GM23338 (cell line): ENCODE data around the gene SHB. TPM values are rescaled to one million over a fixed set of nuclear protein-coding genes. Genes with fewer than 3 reads are reported as not detected.
A peak's percentile ranks its signal among the peaks of the same experiment; 100 is the strongest.

Source experiments
- ATAC-seq: fragments of 200-7000 bp; cut with Tn5 transposase; 3 replicates; pipeline ENCODE4 v1.9.1; 2020
- DNase-seq: peaks from one replicate; pipeline ENCODE4 v3.0.0-alpha.2; 2015; ENCODE audit warnings: low spot score
- H2AFZ ChIP-seq: fragments of 200-600 bp; sonication (generic); 2 replicates; pipeline ENCODE4 v1.8.0; 2016; ENCODE audit warnings: antibody characterized with exemption, mild to moderate bottlenecking, moderate library complexity
- H3F3A ChIP-seq: fragments of 200-600 bp; sonication (generic); replicated peaks from 2 replicates; pipeline ENCODE4 v1.8.0; 2017; ENCODE audit warnings: antibody characterized with exemption, mixed run types, low read depth
- H3K27ac ChIP-seq: fragments of 200-600 bp; sonication (generic); 2 replicates; pipeline ENCODE4 v1.6.1; 2016; ENCODE audit warnings: low read depth
- H3K27me3 ChIP-seq: fragments of 200-600 bp; sonication (generic); 2 replicates; pipeline ENCODE4 v1.8.0; 2016; ENCODE audit warnings: mild to moderate bottlenecking, mixed run types, moderate library complexity; ENCODE audit not compliant: insufficient read depth
- H3K36me3 ChIP-seq: fragments of 200-600 bp; sonication (generic); 2 replicates; pipeline ENCODE4 v1.8.0; 2016; ENCODE audit warnings: mild to moderate bottlenecking; ENCODE audit not compliant: insufficient read depth
- H3K4me1 ChIP-seq: fragments of 200-600 bp; sonication (generic); 2 replicates; pipeline ENCODE4 v1.8.0; 2016; ENCODE audit warnings: mild to moderate bottlenecking, moderate library complexity; ENCODE audit not compliant: insufficient read depth
- H3K4me2 ChIP-seq: fragments of 200-600 bp; sonication (generic); 2 replicates; pipeline ENCODE4 v1.7.1; 2017; ENCODE audit warnings: mixed run types
- H3K4me3 ChIP-seq: fragments of 200-600 bp; sonication (generic); 2 replicates; pipeline ENCODE4 v1.6.1; 2016; ENCODE audit warnings: mixed run types
- H3K79me2 ChIP-seq: fragments of 200-600 bp; sonication (generic); replicated peaks from 2 replicates; pipeline ENCODE4 v1.8.0; 2017; ENCODE audit warnings: mild to moderate bottlenecking; ENCODE audit not compliant: insufficient read depth
- H3K9me2 ChIP-seq: fragments of 200-600 bp; sonication (generic); 2 replicates; pipeline ENCODE4 v1.8.0; 2017; ENCODE audit not compliant: insufficient read depth
- H4K20me1 ChIP-seq: fragments of 200-600 bp; sonication (generic); replicated peaks from 2 replicates; pipeline ENCODE4 v1.8.0; 2017; ENCODE audit warnings: mild to moderate bottlenecking; ENCODE audit not compliant: insufficient read depth
- H3K27ac Mint-ChIP-seq: 2 replicates; pipeline ENCODE4 v1.8.0; 2020; ENCODE audit warnings: inconsistent platforms, mild to moderate bottlenecking, moderate library complexity, mixed read lengths
- H3K27me3 Mint-ChIP-seq: 3 replicates; pipeline ENCODE4 v1.8.0; 2022; ENCODE audit warnings: low read depth, mild to moderate bottlenecking, moderate library complexity, mixed read lengths, inconsistent platforms; ENCODE audit not compliant: insufficient read depth, poor library complexity
- H3K36me3 Mint-ChIP-seq: 3 replicates; pipeline ENCODE4 v1.8.0; 2021; ENCODE audit warnings: low read depth, mild to moderate bottlenecking, inconsistent platforms, moderate library complexity, mixed read lengths
- H3K4me1 Mint-ChIP-seq: 3 replicates; pipeline ENCODE4 v1.8.0; 2020; ENCODE audit warnings: mild to moderate bottlenecking, inconsistent platforms, mixed read lengths
- H3K4me3 Mint-ChIP-seq: 3 replicates; pipeline ENCODE4 v1.8.0; 2021; ENCODE audit warnings: moderate library complexity, mild to moderate bottlenecking, inconsistent platforms, mixed read lengths
- H3K9me3 Mint-ChIP-seq: 3 replicates; pipeline ENCODE4 v1.8.0; 2020; ENCODE audit warnings: moderate library complexity, mild to moderate bottlenecking, inconsistent platforms, mixed read lengths
- CREB1 ChIP-seq: fragments of 250-450 bp; sonication (Bioruptor Pico); IDR thresholded peaks from 2 replicates; pipeline ENCODE4 v1.5.0; 2020; ENCODE audit warnings: low read depth, mild to moderate bottlenecking, moderate library complexity
- CTCF ChIP-seq, 2 experiments: fragments of 200-600 bp in 1 of 2; sonication (generic) in 1 of 2; conservative IDR thresholded peaks; 2 replicates each; pipeline versions ENCODE4 v1.5.1 to v1.6.1; 2016 to 2017; ENCODE audit warnings: antibody characterized with exemption in 2 of 2, low read depth in 2 of 2, mild to moderate bottlenecking in 2 of 2, moderate library complexity in 1 of 2
- ETS1 ChIP-seq: IDR thresholded peaks from 2 replicates; pipeline ENCODE4 v1.6.1; 2016; ENCODE audit warnings: antibody characterized with exemption
- JUNB ChIP-seq: IDR thresholded peaks from one replicate; pipeline ENCODE4 v1.6.1; 2016; ENCODE audit warnings: antibody characterized with exemption; ENCODE audit not compliant: unreplicated experiment
- NANOG ChIP-seq: IDR thresholded peaks from 2 replicates; pipeline ENCODE4 v1.6.1; 2016; ENCODE audit warnings: antibody characterized with exemption, borderline replicate concordance
- POLR2AphosphoS5 ChIP-seq: IDR thresholded peaks from 2 replicates; pipeline ENCODE4 v1.6.1; 2016; ENCODE audit warnings: antibody characterized with exemption, low read depth
- REST ChIP-seq: IDR thresholded peaks from one replicate; pipeline ENCODE4 v1.6.1; 2018; ENCODE audit warnings: antibody characterized with exemption; ENCODE audit not compliant: unreplicated experiment
- STAT1 ChIP-seq: IDR thresholded peaks from one replicate; pipeline ENCODE4 v1.6.1; 2016; ENCODE audit warnings: antibody characterized with exemption; ENCODE audit not compliant: unreplicated experiment
- ZNF114 ChIP-seq: fragments of 250-450 bp; sonication (Bioruptor Pico); IDR thresholded peaks from 2 replicates; pipeline ENCODE4 v1.5.0; 2020; ENCODE audit warnings: mild to moderate bottlenecking, moderate library complexity
- ZNF462 ChIP-seq: fragments of 250-450 bp; sonication (Bioruptor Pico); IDR thresholded peaks from 2 replicates; pipeline ENCODE4 v1.5.0; 2020; ENCODE audit warnings: mild to moderate bottlenecking, moderate library complexity
- polyA plus RNA-seq: library from polyadenylated mRNA; unstranded; fragments of >200 nt; fragmentation: Nextera tagmentation; extraction: Ambion mirVana; gene quantifications from 2 replicates; pipeline ENCODE4 v1.2.1, GENCODE V29; 2016
- total RNA-seq: library from RNA; depleted of rRNA; stranded (reverse); fragments of >200 nt; shearing (Covaris generic); gene quantifications from 2 replicates; pipeline ENCODE4 v1.2.3, GENCODE V29; 2014

The SHB gene
- total and polyA plus RNA-seq, 2 experiments from 2014 or later, result 1.5 to 14.0 TPM

- TF ChIP-seq CTCF (conservative IDR thresholded peaks at IDR 0.05; ENCODE audit: low read depth in 2 of 2) (no peak), NANOG (no peak), CREB1 (CRISPR knock-in tag) (no peak), ETS1 (no peak), STAT1 (no peak), JUNB (no peak), ZNF114 (no peak), REST (no peak), POLR2AphosphoS5 (no peak)
Observed at GRCh38 chr9:37944266-37944650, 124.8 kb downstream of the SHB start (continued).

GRCh38 chr9:37943345-37944265, 125.4 kb downstream of the SHB start:
- DNase-seq (peak; percentile 36), ATAC-seq (peak; percentile 10; the same call in 2 of the 3 replicates)
- H3K79me2 ChIP-seq, result no peaks in the 10 kb centered on the region
- H3K27me3 ChIP-seq, result no peaks in the 10 kb centered on the region
- H3K9me3 Mint-ChIP-seq, result no peaks in the 10 kb centered on the region; the same call in 2 of the 3 replicates
- H3F3A ChIP-seq, result no peaks in the 10 kb centered on the region
- H3K36me3 Mint-ChIP-seq, result peaks cover 5% of the 10 kb centered on the region
- H3K27me3 Mint-ChIP-seq, result peaks cover 6% of the 10 kb centered on the region
- H3K4me1 ChIP-seq, result peaks cover 16% of the 10 kb centered on the region
- peak overlapping the region; percentile 78 for H3K27ac ChIP-seq
- H2AFZ ChIP-seq, result no peak overlapping the region
- no peaks in the 10 kb centered on the region; the same call in 1 of the 2 replicates for H3K36me3 ChIP-seq
- H3K27ac Mint-ChIP-seq, result no peak overlapping the region
- 0 out of 2 replicates have a peak, but pooled peaks cover 3% of the 10 kb centered on the region for H3K9me2 ChIP-seq
- H4K20me1 ChIP-seq, result no peaks in the 10 kb centered on the region
- H3K4me1 Mint-ChIP-seq, result peaks cover 35% of the 10 kb centered on the region
- no peak overlapping the region for H3K4me3 Mint-ChIP-seq
- H3K4me2 ChIP-seq, result no peak overlapping the region
- no peak overlapping the region for H3K4me3 ChIP-seq
- TF ChIP-seq ZNF114, result no peak
- TF ChIP-seq ZNF462 (CRISPR knock-in tag), result no peak
